Measurements from ENCODE around the gene TRMT2A.

Gene TRMT2A

GRCh38 chr22:20153945-20154344, 36.9 kb upstream of the TRMT2A start:
- H3K27ac ChIP-seq: no peak overlapping the region
- TF ChIP-seq, protein P1, sequence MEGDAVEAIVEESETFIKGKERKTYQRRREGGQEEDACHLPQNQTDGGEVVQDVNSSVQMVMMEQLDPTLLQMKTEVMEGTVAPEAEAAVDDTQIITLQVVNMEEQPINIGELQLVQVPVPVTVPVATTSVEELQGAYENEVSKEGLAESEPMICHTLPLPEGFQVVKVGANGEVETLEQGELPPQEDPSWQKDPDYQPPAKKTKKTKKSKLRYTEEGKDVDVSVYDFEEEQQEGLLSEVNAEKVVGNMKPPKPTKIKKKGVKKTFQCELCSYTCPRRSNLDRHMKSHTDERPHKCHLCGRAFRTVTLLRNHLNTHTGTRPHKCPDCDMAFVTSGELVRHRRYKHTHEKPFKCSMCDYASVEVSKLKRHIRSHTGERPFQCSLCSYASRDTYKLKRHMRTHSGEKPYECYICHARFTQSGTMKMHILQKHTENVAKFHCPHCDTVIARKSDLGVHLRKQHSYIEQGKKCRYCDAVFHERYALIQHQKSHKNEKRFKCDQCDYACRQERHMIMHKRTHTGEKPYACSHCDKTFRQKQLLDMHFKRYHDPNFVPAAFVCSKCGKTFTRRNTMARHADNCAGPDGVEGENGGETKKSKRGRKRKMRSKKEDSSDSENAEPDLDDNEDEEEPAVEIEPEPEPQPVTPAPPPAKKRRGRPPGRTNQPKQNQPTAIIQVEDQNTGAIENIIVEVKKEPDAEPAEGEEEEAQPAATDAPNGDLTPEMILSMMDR (conservative IDR thresholded peaks at IDR 0.05): 0 out of 2 replicates have a peak, but pooled peaks have one; percentile 5

DNA sequence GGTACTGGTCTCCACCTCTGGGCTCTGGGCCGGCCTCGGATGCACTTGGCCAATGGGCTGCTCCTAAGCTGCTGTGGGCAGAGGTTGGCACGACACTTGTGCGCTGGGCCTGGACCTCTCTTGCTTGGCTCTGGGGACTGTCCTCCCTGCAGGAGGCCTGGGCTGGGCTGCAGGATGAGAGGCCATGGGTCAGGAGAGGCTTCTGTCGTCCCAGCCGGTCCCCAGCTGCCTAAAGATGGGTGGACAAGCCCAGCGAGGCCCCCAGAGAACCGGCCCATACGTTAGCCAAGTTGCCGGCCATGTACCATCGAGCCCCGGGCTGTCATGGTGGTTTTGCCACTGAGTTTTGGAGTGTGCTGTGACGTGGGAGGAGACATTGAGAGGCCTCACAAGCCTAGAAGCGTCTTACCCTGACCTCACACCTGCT, 35.5 kb upstream of the TRMT2A start:
- TF ChIP-seq, protein P1 (conservative IDR thresholded peaks at IDR 0.05): no peak
- no peak overlapping the region for H3K27ac ChIP-seq

DNA sequence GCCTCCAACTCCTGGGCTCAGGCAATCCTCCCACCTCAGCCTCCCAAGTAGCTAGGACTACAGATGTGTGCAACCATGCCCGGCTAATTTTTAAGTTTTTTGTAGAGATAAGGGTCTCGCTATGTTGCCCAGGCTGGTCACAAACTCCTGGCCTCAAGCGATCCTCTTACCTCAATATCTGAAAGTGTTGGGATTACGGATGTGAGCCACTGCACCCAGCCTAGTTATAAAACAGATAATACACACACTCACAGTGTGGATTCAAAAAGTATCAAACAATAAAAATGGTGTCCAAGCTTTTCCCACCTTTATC, 34.2 kb upstream of the TRMT2A start:
- TF ChIP-seq, protein P1 (conservative IDR thresholded peaks at IDR 0.05): no peak
- H3K27ac ChIP-seq: no peak overlapping the region

GRCh38 chr22:20150381-20151275, 33.6 kb upstream of the TRMT2A start, which contains the start of gene CCDC188:
CCDC188 (minus strand) TSS chr22:20151055; CDS start chr22:20150986, 69 bp downstream.
- H3K27ac ChIP-seq: no peak within 1 kb of the TSS
- TF ChIP-seq, protein P1 (conservative IDR thresholded peaks at IDR 0.05): no peak

GRCh38 chr22:20149257-20150250, 32.5 kb upstream of the TRMT2A start:
- H3K27ac ChIP-seq: no peak overlapping the region
- TF ChIP-seq, protein P1 (conservative IDR thresholded peaks at IDR 0.05): no peak

GRCh38 chr22:20148414-20148813, 31.4 kb upstream of the TRMT2A start:
- TF ChIP-seq, protein P1 (conservative IDR thresholded peaks at IDR 0.05): no peak
- H3K27ac ChIP-seq: no peak overlapping the region
